ENCODE measurements around the gene OR1D5. TPM values are rescaled to one million over a fixed set of nuclear protein-coding genes. Genes with fewer than 3 reads are reported as not detected.

Gene OR1D5
- total and polyA plus RNA-seq, 10 of the 15 experiments (the other 5 are each of a cell fraction or from before 2014, with no cell fraction given): not detected

GRCh38 chr17:3043737-3044365, 19.6 kb downstream of the OR1D5 start (continued):
- TF ChIP-seq CEBPZ (IDR thresholded peaks at IDR 0.05; ENCODE audit: low read depth, low read length): no peak
- TF ChIP-seq CEBPB (IDR thresholded peaks at IDR 0.05; ENCODE audit: borderline replicate concordance in 1 of 2, low read depth in 2 of 2, low read length in 2 of 2): no peak

- Histone ChIP-seq H3K79me2 (ENCODE audit: control insufficient read depth, insufficient read depth, low read length) (no peaks in the 10 kb centered on the region), H2AFZ (ENCODE audit: control insufficient read depth, low read depth, low read length) (no peak overlapping the region), H4K20me1 (ENCODE audit: control insufficient read depth, insufficient read depth) (no peaks in the 10 kb centered on the region), H3K4me3 (no peak overlapping the region), H3K9ac (ENCODE audit: control insufficient read depth, insufficient read depth, low read length) (no peak overlapping the region), H3K9me3 (replicated peaks; ENCODE audit: control insufficient read depth, insufficient read depth, low read length) (no peaks in the 10 kb centered on the region; the same call in 2 of the 3 replicates), H3K27me3 (replicated peaks in 1 of 2; ENCODE audit: control insufficient read depth in 2 of 2, insufficient read depth in 2 of 2, low read length in 1 of 2) (no peaks in the 10 kb centered on the region), H3K36me3 (ENCODE audit: control insufficient read depth in 2 of 2, insufficient read depth in 2 of 2, low read length in 1 of 2) (no peaks in the 10 kb centered on the region), H3K27ac (ENCODE audit: control insufficient read depth, insufficient read depth) (no peak overlapping the region), H3K4me2 (ENCODE audit: control insufficient read depth, insufficient read depth) (no peak overlapping the region), H3K4me1 (ENCODE audit: control insufficient read depth, insufficient read depth, low read length) (no peaks in the 10 kb centered on the region)
- POLR2A ChIA-PET: no interaction called here
- BruUV-seq (replicated peaks): no TSS peak
- SMC1A ChIA-PET (ENCODE audit: uncharacterized antibody, unreplicated experiment): no interaction called here
- DNase-seq (ENCODE audit: low read depth, low spot score) (no peak), ATAC-seq (no peak), FAIRE-seq (no peak)
- RAD21 ChIA-PET (ENCODE audit: unreplicated experiment): no interaction called here
- WGBS (ENCODE audit: insufficient coverage, insufficient replicate concordance, low lambda C conversion rate, missing lambda C conversion rate): 39% methylated on average over 5 of the region's 5 CpGs
- intact Hi-C loops (cut with micrococcal nuclease; ENCODE audit: unreplicated experiment) (loop anchor here (10.0 kb wide), 2 partner anchors 604 to 694 kb away; no protein-coding TSS in a partner anchor), in situ Hi-C loops (cut with MboI) (loop anchor here (5.0 kb wide), 1 partner anchor 601 kb away; no protein-coding TSS in a partner anchor)
- CTCF ChIA-PET: interaction anchor here (1.5 kb wide), 1 partner anchor 9 kb away, joined by 3 read pairs; no protein-coding TSS in a partner anchor
- no peak for TF ChIP-seq KDM1A (IDR thresholded peaks at IDR 0.05; ENCODE audit: borderline replicate concordance)
- no peak for TF ChIP-seq PBX3 (IDR thresholded peaks at IDR 0.05; ENCODE audit: insufficient replicate concordance, low read depth, low read length)
- no peak for TF ChIP-seq GABPA (IDR thresholded peaks at IDR 0.05; ENCODE audit: low read depth)
- no peak for TF ChIP-seq TCF3 (IDR thresholded peaks at IDR 0.05; ENCODE audit: borderline replicate concordance, insufficient read depth, low read depth, low read length)
- no peak for TF ChIP-seq EED (IDR thresholded peaks at IDR 0.05; ENCODE audit: low read depth)
- TF ChIP-seq CHD1 (IDR thresholded peaks at IDR 0.05; ENCODE audit: low read depth, low read length): no peak
- no peak for TF ChIP-seq EZH2 (IDR thresholded peaks at IDR 0.05; ENCODE audit: borderline replicate concordance, control insufficient read depth, low read depth, low read length)
- no peak for TF ChIP-seq YBX1 (IDR thresholded peaks at IDR 0.05)
These were observed 22.5 kb downstream of the OR1D5 start for GRCh38 chr17:3040882-3041281.

Data from GM12878 (cell line).